Measurements from ENCODE around the gene GLDN. TPM values are rescaled to one million over a fixed set of nuclear protein-coding genes. Genes with fewer than 3 reads are reported as not detected.

Gene GLDN
- total and polyA plus RNA-seq, 10 of the 15 experiments (the other 5 are each of a cell fraction or from before 2014, with no cell fraction given) = 0.13 TPM; not detected in 9

DNA sequence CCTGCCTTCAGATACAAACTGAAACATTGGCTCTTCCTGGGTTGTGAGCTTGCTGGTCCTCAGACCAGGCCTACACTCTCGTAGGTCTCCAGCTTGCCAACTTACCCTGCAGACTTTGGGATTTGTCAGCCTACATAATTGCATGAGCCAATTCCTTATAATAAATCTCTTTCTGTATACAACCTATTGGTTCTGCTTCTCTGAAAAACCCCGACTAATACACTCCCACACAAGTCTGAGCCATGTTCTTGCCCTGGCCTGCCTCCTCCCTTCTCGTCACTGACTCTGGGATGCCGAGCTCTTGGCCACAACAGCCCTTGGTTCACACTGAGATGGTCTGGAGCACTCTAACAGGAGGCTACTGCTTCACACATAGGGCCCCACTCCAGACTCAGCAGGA is 12.5 kb upstream of the GLDN start:
- no peak for FAIRE-seq
- H3K27ac ChIP-seq (ENCODE audit: control insufficient read depth, insufficient read depth) = no peak overlapping the region
- DNase-seq (ENCODE audit: low read depth, low spot score) = no peak
- H3K4me3 ChIP-seq = no peak overlapping the region
- 9% methylated on average over 4 of the region's 4 CpGs for whole genome bisulfite sequencing (ENCODE audit: insufficient coverage, insufficient replicate concordance, low lambda C conversion rate, missing lambda C conversion rate)
- H4K20me1 ChIP-seq (ENCODE audit: control insufficient read depth, insufficient read depth) = no peaks in the 10 kb centered on the region; the same call in 1 of the 2 replicates
- peaks cover 2% of the 10 kb centered on the region for H3K4me1 ChIP-seq (ENCODE audit: control insufficient read depth, insufficient read depth, low read length)
- no peak overlapping the region for H3K4me2 ChIP-seq (ENCODE audit: control insufficient read depth, insufficient read depth)
- H3K27me3 ChIP-seq (replicated peaks in 1 of 2; ENCODE audit: control insufficient read depth in 2 of 2, insufficient read depth in 2 of 2, low read length in 1 of 2) = no peaks in the 10 kb centered on the region; a peak in 1 of 4 replicates
- no peak overlapping the region for H2AFZ ChIP-seq (ENCODE audit: control insufficient read depth, low read depth, low read length)
- TF ChIP-seq SMC3 (IDR thresholded peaks at IDR 0.05; ENCODE audit: borderline replicate concordance, low read length) (no peak), CREM (IDR thresholded peaks at IDR 0.05; ENCODE audit: low read depth) (no peak), HDAC2 (IDR thresholded peaks at IDR 0.05) (no peak), MYB (IDR thresholded peaks at IDR 0.05; ENCODE audit: borderline replicate concordance, low read depth, low read length) (no peak), DPF2 (IDR thresholded peaks at IDR 0.05) (no peak), SREBF2 (IDR thresholded peaks at IDR 0.05; ENCODE audit: low read length) (no peak), GATAD2B (conservative IDR thresholded peaks at IDR 0.05; ENCODE audit: low read depth) (no peak), ZNF274 (IDR thresholded peaks at IDR 0.05; ENCODE audit: insufficient read depth, insufficient read length) (no peak), TBL1XR1 (IDR thresholded peaks at IDR 0.05; ENCODE audit: low read depth, low read length) (no peak), PAX8 (IDR thresholded peaks at IDR 0.05) (no peak)
- TF ChIP-seq, protein P1, sequence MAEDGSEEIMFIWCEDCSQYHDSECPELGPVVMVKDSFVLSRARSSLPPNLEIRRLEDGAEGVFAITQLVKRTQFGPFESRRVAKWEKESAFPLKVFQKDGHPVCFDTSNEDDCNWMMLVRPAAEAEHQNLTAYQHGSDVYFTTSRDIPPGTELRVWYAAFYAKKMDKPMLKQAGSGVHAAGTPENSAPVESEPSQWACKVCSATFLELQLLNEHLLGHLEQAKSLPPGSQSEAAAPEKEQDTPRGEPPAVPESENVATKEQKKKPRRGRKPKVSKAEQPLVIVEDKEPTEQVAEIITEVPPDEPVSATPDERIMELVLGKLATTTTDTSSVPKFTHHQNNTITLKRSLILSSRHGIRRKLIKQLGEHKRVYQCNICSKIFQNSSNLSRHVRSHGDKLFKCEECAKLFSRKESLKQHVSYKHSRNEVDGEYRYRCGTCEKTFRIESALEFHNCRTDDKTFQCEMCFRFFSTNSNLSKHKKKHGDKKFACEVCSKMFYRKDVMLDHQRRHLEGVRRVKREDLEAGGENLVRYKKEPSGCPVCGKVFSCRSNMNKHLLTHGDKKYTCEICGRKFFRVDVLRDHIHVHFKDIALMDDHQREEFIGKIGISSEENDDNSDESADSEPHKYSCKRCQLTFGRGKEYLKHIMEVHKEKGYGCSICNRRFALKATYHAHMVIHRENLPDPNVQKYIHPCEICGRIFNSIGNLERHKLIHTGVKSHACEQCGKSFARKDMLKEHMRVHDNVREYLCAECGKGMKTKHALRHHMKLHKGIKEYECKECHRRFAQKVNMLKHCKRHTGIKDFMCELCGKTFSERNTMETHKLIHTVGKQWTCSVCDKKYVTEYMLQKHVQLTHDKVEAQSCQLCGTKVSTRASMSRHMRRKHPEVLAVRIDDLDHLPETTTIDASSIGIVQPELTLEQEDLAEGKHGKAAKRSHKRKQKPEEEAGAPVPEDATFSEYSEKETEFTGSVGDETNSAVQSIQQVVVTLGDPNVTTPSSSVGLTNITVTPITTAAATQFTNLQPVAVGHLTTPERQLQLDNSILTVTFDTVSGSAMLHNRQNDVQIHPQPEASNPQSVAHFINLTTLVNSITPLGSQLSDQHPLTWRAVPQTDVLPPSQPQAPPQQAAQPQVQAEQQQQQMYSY (CRISPR knock-in tag; IDR thresholded peaks at IDR 0.05) = no peak
- TF ChIP-seq, protein P2, sequence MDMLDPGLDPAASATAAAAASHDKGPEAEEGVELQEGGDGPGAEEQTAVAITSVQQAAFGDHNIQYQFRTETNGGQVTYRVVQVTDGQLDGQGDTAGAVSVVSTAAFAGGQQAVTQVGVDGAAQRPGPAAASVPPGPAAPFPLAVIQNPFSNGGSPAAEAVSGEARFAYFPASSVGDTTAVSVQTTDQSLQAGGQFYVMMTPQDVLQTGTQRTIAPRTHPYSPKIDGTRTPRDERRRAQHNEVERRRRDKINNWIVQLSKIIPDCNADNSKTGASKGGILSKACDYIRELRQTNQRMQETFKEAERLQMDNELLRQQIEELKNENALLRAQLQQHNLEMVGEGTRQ (IDR thresholded peaks at IDR 0.05; ENCODE audit: borderline replicate concordance, low read depth, low read length) = no peak
- TF ChIP-seq, protein P3, sequence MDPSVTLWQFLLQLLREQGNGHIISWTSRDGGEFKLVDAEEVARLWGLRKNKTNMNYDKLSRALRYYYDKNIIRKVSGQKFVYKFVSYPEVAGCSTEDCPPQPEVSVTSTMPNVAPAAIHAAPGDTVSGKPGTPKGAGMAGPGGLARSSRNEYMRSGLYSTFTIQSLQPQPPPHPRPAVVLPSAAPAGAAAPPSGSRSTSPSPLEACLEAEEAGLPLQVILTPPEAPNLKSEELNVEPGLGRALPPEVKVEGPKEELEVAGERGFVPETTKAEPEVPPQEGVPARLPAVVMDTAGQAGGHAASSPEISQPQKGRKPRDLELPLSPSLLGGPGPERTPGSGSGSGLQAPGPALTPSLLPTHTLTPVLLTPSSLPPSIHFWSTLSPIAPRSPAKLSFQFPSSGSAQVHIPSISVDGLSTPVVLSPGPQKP (IDR thresholded peaks at IDR 0.05; ENCODE audit: low read depth, low read length) = no peak
- intact Hi-C loops (cut with micrococcal nuclease; ENCODE audit: unreplicated experiment) (no loop called here), in situ Hi-C loops (cut with MboI) (no loop called here)
- ChIA-PET RAD21 (ENCODE audit: unreplicated experiment) (interaction anchor here (0.6 to 1.3 kb wide), 2 partner anchors 15 to 41 kb away, joined by 3 to 4 read pairs; no protein-coding TSS in a partner anchor), POLR2A (no interaction called here), SMC1A (ENCODE audit: uncharacterized antibody, unreplicated experiment) (interaction anchor here (0.6 to 1.1 kb wide), 2 partner anchors 165 to 168 kb away, joined by 3 to 4 read pairs; no protein-coding TSS in a partner anchor), CTCF (no interaction called here)
- no peaks in the 10 kb centered on the region for H3K36me3 ChIP-seq (ENCODE audit: control insufficient read depth in 2 of 2, insufficient read depth in 2 of 2, low read length in 1 of 2)
- no peaks in the 10 kb centered on the region for H3K79me2 ChIP-seq (ENCODE audit: control insufficient read depth, insufficient read depth, low read length)
- no peak overlapping the region for H3K9ac ChIP-seq (ENCODE audit: control insufficient read depth, insufficient read depth, low read length)
- H3K9me3 ChIP-seq (replicated peaks; ENCODE audit: control insufficient read depth, insufficient read depth, low read length) = no peaks in the 10 kb centered on the region; the same call in 2 of the 3 replicates
- no peak for ATAC-seq
- no TSS peak for BruUV-seq (replicated peaks)
